Fibroblast of mammary gland (primary cell): ENCODE measurements around the gene SLC22A14.
"Not testable (repeated sequence)": the region's sequence is repeated elsewhere in the genome, so short reads cannot be mapped to it uniquely, and the experiment has no call there.

ENCODE experiments used
- DNase-seq: peaks from one replicate; pipeline ENCODE4 v3.0.0-alpha.2; 2010; ENCODE audit warnings: low read depth
- H3K4me3 ChIP-seq: 2 replicates; pipeline ENCODE4 v1.5.1; 2011; ENCODE audit warnings: low read depth, mild to moderate bottlenecking, low read length, moderate library complexity; ENCODE audit not compliant: control insufficient read depth
- TF ChIP-seq, protein P1 (sequence below): conservative IDR thresholded peaks from 2 replicates; pipeline ENCODE4 v1.5.1; 2011; ENCODE audit warnings: low read depth, low read length, inconsistent platforms; ENCODE audit not compliant: control insufficient read depth, insufficient read depth

The SLC22A14 gene, protein sequence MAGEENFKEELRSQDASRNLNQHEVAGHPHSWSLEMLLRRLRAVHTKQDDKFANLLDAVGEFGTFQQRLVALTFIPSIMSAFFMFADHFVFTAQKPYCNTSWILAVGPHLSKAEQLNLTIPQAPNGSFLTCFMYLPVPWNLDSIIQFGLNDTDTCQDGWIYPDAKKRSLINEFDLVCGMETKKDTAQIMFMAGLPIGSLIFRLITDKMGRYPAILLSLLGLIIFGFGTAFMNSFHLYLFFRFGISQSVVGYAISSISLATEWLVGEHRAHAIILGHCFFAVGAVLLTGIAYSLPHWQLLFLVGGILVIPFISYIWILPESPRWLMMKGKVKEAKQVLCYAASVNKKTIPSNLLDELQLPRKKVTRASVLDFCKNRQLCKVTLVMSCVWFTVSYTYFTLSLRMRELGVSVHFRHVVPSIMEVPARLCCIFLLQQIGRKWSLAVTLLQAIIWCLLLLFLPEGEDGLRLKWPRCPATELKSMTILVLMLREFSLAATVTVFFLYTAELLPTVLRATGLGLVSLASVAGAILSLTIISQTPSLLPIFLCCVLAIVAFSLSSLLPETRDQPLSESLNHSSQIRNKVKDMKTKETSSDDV

DNA sequence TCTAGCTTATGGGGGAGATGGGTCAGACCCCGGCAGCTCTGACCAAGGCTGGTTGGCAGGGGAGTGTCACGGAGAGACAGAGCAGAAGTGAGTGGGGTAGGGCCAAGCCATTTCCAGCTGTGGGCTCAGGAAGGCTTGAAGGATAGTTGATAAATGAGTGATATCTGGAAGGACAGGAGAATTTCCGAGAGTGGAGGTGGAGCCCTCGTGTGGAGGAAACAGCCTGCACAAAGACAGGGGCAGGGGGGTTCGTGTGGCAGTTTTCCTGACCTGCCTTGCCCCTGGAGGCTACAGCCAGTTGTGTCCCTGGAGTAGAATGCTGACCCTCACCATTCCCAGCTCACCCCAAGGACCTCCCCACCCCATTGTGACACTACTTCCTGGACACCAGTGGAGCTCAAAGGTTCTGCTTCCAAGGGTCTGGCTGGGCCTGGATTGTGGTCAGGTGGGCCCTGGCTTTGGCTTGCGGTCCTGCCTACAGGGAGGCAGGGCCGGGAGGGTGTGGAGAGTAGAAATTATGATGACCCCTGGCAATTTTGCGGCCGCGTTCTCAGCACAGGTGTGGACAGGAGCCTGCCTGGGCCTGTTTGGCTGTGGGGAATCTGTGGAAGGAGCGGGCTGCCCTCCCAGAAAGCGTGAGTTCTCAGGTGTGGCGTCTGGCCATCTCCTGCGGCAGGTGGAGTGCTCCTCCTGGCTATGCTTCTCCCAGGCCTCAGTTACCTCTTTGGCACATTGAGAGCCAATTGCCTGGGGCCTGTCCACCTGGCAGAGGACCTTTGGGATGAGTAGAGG lies at the start of gene SLC22A14:
Gene SLC22A14, plus strand, starts transcription at position 400 of the 792 bp plus-strand sequence. CDS start 23,733 bp downstream, outside the sequence.
- H3K4me3 ChIP-seq = no peak within 1 kb of the TSS
- no peak for DNase-seq
- TF ChIP-seq, protein P1, sequence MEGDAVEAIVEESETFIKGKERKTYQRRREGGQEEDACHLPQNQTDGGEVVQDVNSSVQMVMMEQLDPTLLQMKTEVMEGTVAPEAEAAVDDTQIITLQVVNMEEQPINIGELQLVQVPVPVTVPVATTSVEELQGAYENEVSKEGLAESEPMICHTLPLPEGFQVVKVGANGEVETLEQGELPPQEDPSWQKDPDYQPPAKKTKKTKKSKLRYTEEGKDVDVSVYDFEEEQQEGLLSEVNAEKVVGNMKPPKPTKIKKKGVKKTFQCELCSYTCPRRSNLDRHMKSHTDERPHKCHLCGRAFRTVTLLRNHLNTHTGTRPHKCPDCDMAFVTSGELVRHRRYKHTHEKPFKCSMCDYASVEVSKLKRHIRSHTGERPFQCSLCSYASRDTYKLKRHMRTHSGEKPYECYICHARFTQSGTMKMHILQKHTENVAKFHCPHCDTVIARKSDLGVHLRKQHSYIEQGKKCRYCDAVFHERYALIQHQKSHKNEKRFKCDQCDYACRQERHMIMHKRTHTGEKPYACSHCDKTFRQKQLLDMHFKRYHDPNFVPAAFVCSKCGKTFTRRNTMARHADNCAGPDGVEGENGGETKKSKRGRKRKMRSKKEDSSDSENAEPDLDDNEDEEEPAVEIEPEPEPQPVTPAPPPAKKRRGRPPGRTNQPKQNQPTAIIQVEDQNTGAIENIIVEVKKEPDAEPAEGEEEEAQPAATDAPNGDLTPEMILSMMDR = no peak

DNA sequence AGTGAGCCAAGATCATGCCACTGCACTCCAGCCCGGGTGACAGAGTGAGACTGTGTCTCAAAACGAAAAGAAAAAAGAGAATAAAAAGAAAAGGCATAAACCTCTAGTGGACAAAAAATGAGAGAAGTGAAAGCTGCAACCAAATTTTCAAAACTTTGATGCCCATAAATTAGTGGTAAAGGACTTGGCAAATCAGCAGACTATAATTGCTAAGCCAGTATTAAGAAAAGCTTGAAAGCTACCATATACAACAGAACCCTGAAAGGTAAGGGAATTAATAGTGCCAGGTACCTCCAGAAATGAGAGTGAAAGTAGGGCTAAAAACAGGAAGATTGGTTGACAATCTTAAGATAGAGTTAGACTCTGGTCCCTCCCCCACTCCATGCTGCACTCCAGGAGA lies 49.4 kb upstream of the SLC22A14 start:
- H3K4me3 ChIP-seq = no peak overlapping the region
- TF ChIP-seq, protein P1 = no peak
- no peak for DNase-seq

DNA sequence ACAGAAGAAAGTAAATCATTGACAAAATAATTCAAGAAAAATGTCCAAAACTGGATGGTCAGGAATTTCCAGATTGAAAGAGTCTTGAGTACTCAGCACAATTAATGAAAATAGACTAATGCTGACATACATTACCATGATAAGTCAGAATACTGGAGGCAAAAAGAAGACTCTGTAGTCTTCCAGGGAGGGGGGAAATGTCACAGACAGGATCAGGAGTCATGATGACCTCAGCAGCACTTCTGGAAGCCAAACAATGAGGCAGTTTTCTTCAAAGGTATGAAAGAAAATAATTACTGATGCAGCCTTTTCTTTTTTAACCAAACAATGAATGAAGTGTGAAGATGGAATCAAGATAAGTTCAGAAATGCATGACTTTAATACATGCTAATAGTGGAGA lies 46.6 kb upstream of the SLC22A14 start:
- H3K4me3 ChIP-seq = no peak overlapping the region
- TF ChIP-seq, protein P1 = no peak
- no peak for DNase-seq

DNA sequence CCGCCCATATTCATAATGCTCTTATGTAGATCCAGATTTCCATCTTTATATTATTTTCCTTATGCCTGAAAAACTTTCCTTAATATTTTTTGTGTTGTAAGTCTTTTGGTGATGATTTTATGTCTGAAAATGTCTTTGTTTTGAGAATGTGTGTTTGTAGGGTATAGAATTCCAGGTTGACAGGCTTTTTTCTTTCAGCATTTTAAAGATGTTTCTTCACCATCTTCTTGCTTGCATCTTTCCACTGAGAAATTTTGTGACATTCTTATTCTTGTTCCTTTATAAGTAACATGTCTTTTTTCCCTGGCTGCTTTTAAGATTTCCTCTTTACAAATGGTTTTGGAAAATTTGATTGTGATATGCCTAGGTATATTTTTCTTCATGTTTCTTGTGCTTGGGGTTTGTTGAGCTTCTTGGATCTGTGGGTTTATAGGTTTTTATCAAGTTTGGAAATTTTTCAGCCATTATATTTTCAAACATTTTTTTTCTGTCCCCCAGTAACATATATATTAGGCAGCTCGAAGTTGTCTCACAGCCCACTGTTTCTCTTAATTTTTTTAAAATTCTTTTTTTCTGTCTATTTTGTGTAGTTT lies 43.6 kb upstream of the SLC22A14 start:
- TF ChIP-seq, protein P1 = no peak
- no peak for DNase-seq
- no peak overlapping the region for H3K4me3 ChIP-seq

DNA sequence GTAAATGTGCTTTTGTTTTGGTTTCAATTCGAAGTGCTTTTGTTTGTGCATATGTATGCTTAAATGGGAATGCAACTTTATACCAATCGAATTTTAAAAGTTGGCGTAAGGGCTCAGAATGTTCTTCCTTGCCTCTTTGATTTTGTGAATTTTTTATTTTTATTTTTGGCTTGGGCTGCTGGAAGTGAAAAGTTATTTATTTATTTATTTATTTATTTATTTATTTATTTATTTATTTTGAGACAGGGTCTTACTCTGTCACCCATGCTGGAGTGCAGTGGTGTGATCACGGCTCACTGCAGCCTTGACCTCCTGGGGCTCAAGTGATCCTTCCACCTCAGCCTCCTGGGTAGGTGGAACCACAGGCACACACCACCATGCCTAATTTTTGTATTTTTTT lies 39.3 kb upstream of the SLC22A14 start:
- H3K4me3 ChIP-seq, DNase-seq: not testable (repeated sequence)

DNA sequence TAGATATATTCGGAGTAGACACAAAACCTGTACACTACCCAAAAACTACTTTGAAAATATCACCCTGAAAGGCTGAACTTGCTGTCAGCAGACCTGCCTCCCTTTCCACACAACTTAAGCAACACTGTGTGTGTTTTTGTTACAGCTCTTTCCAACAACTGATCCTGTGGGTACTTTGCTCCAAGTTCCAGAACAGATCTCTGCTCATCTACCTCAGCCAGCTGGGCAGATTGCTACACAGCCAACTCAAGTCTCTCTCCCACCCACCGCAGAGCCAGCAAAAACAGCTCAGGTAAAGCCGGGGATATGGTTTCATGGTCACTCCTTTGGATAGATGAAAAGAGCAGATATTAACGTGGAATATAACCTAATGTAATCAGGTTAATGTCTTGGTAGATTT lies 36.2 kb upstream of the SLC22A14 start:
- TF ChIP-seq, protein P1 = no peak
- DNase-seq = no peak
- no peak overlapping the region for H3K4me3 ChIP-seq
